WTC11 (cell line): ENCODE data around the gene TTLL9. TPM values are rescaled to one million over a fixed set of nuclear protein-coding genes. Genes with fewer than 3 reads are reported as not detected.

Experiments used
- ATAC-seq: fragments of 200-7000 bp; cut with Tn5 transposase; 2 replicates; pipeline ENCODE4 v1.10.0; 2021; ENCODE audit warnings: mild to moderate bottlenecking, moderate library complexity
- CTCF ChIA-PET: fragments of 300-600 bp; sonication (Branson Sonifier 250); formaldehyde crosslinking; loops from one replicate; lab custom pipeline; 2021; ENCODE audit warnings: antibody characterized with exemption; lab: Charles Lee
- POLR2A ChIA-PET: fragments of 350-600 bp; sonication (Branson Sonifier 250); formaldehyde crosslinking; loops from one replicate; lab custom pipeline; 2021; ENCODE audit warnings: antibody characterized with exemption; lab: Charles Lee
- DNase-seq: peaks from one replicate; pipeline ENCODE4 v3.0.0; 2021; ENCODE audit warnings: low spot score
- H3K27ac Mint-ChIP-seq: 2 replicates; pipeline ENCODE4 v1.8.0; 2021; ENCODE audit warnings: mixed read lengths
- H3K27me3 Mint-ChIP-seq: 2 replicates; pipeline ENCODE4 v1.8.0; 2021; ENCODE audit warnings: low read depth, mild to moderate bottlenecking, moderate library complexity, mixed read lengths
- H3K36me3 Mint-ChIP-seq: 2 replicates; pipeline ENCODE4 v1.8.0; 2021; ENCODE audit warnings: mixed read lengths
- H3K4me1 Mint-ChIP-seq: 2 replicates; pipeline ENCODE4 v1.8.0; 2022; ENCODE audit warnings: mixed read lengths
- H3K4me3 Mint-ChIP-seq: 2 replicates; pipeline ENCODE4 v1.8.0; 2021; ENCODE audit warnings: mild to moderate bottlenecking, moderate library complexity, mixed read lengths
- H3K9me3 Mint-ChIP-seq: 2 replicates; pipeline ENCODE4 v1.8.0; 2021; ENCODE audit warnings: mixed read lengths
- ESRRA ChIP-seq: sonication (generic); formaldehyde crosslinking; IDR thresholded peaks from 2 replicates; pipeline ENCODE4 v1.8.1; 2022; ENCODE audit warnings: mild to moderate bottlenecking, missing genetic modification reagents, borderline replicate concordance
- NFATC4 ChIP-seq: fragments of 250-450 bp; sonication (Bioruptor Pico); IDR thresholded peaks from 2 replicates; pipeline ENCODE4 v1.9.0; 2021; ENCODE audit warnings: mild to moderate bottlenecking
- NR1H2 ChIP-seq: sonication (generic); formaldehyde crosslinking; IDR thresholded peaks from 2 replicates; pipeline ENCODE4 v1.9.0; 2021; ENCODE audit warnings: mild to moderate bottlenecking, moderate library complexity, missing genetic modification reagents
- NR2C2 ChIP-seq: sonication (generic); formaldehyde crosslinking; IDR thresholded peaks from 2 replicates; pipeline ENCODE4 v1.8.0; 2022; ENCODE audit warnings: mild to moderate bottlenecking, missing genetic modification reagents
- SMAD4 ChIP-seq: sonication (generic); formaldehyde crosslinking; IDR thresholded peaks from 2 replicates; pipeline ENCODE4 v1.8.0; 2022; ENCODE audit warnings: mild to moderate bottlenecking, missing genetic modification reagents
- TEAD1 ChIP-seq: sonication (generic); formaldehyde crosslinking; IDR thresholded peaks from 2 replicates; pipeline ENCODE4 v1.8.0; 2022; ENCODE audit warnings: mild to moderate bottlenecking, missing genetic modification reagents
- ZNF423 ChIP-seq: fragments of 250-450 bp; sonication (Bioruptor Pico); IDR thresholded peaks from 2 replicates; pipeline ENCODE4 v2.1.2; 2022; ENCODE audit warnings: mild to moderate bottlenecking, moderate library complexity
- total RNA-seq: library from RNA; stranded (reverse); gene quantifications from 3 replicates; pipeline ENCODE4 v1.2.3, GENCODE V29; 2021
- TF ChIP-seq, protein P1 (sequence below): sonication (generic); formaldehyde crosslinking; IDR thresholded peaks from 2 replicates; pipeline ENCODE4 v1.8.1; 2023; ENCODE audit warnings: mild to moderate bottlenecking, missing genetic modification reagents
- TF ChIP-seq, protein P2 (sequence below): sonication (generic); formaldehyde crosslinking; IDR thresholded peaks from 2 replicates; pipeline ENCODE4 v1.8.1; 2022; ENCODE audit warnings: mild to moderate bottlenecking, missing genetic modification reagents, moderate library complexity, borderline replicate concordance
- TF ChIP-seq, protein P3 (sequence below): sonication (generic); formaldehyde crosslinking; IDR thresholded peaks from 2 replicates; pipeline ENCODE4 v1.8.1; 2023; ENCODE audit warnings: mild to moderate bottlenecking, missing genetic modification reagents, moderate library complexity
- TF ChIP-seq, protein P4 (sequence below): sonication (generic); formaldehyde crosslinking; IDR thresholded peaks from 2 replicates; pipeline ENCODE4 v1.8.1; 2023; ENCODE audit warnings: mild to moderate bottlenecking, moderate library complexity, missing genetic modification reagents
- TF ChIP-seq, protein P5 (sequence below): sonication (generic); formaldehyde crosslinking; conservative IDR thresholded peaks from 2 replicates; pipeline ENCODE4 v1.8.1; 2023; ENCODE audit warnings: mild to moderate bottlenecking, low read depth, missing genetic modification reagents, moderate library complexity
- TF ChIP-seq, protein P6 (sequence below): fragments of 250-450 bp; sonication (Bioruptor Pico); conservative IDR thresholded peaks from 2 replicates; pipeline ENCODE4 v1.9.0; 2021; ENCODE audit warnings: mild to moderate bottlenecking

Gene TTLL9
- total RNA-seq, 1 experiment from 2014 or later: not detected

DNA sequence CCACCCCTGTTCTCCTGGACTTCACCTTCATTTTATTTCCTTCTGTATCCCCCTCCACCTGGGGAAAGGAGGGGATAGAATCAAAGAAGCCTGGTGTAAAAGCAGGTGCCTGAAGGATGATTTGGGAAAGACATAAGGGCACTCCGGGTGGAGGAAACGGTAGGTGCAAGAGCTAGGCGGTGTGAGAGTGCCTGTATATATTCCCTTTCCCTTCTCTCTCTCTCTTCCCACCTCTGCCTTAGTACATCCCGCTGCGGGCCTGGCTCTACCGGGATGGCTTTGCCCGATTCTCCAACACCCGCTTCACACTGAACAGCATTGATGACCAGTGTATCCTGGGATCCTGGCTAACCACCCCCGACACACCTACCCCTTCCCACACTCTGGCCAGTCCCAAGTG, 55.2 kb downstream of the TTLL9 start:
- peaks cover 2% of the 10 kb centered on the region for H3K4me1 Mint-ChIP-seq

DNA sequence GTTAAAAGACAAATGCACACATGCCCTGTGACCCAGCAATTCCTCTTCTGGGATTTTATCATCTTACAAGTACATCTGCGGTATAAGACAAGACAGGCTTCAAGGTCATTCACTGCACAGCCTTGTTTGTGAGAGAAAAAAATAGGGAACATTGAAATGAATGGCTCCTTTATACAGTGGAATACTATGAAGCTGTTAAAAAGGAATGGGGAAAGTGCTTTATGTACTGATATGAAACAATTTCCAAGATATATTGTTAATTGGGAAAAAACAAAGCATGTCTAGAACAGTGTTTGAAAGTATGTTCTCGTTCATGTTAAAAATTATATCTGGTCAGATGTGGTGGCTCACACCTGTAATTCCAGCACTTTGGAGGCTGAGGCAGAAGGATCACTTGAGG, 56.1 kb downstream of the TTLL9 start:
- TF ChIP-seq NFATC4 (CRISPR knock-in tag) (no peak), ESRRA (no peak), NR2C2 (CRISPR knock-in tag) (no peak), NR1H2 (CRISPR knock-in tag) (no peak)
- TF ChIP-seq, protein P1, sequence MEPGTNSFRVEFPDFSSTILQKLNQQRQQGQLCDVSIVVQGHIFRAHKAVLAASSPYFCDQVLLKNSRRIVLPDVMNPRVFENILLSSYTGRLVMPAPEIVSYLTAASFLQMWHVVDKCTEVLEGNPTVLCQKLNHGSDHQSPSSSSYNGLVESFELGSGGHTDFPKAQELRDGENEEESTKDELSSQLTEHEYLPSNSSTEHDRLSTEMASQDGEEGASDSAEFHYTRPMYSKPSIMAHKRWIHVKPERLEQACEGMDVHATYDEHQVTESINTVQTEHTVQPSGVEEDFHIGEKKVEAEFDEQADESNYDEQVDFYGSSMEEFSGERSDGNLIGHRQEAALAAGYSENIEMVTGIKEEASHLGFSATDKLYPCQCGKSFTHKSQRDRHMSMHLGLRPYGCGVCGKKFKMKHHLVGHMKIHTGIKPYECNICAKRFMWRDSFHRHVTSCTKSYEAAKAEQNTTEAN (CRISPR knock-in tag): no peak
- TF ChIP-seq, protein P2, sequence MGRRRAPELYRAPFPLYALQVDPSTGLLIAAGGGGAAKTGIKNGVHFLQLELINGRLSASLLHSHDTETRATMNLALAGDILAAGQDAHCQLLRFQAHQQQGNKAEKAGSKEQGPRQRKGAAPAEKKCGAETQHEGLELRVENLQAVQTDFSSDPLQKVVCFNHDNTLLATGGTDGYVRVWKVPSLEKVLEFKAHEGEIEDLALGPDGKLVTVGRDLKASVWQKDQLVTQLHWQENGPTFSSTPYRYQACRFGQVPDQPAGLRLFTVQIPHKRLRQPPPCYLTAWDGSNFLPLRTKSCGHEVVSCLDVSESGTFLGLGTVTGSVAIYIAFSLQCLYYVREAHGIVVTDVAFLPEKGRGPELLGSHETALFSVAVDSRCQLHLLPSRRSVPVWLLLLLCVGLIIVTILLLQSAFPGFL (CRISPR knock-in tag): no peak
- TF ChIP-seq, protein P3, sequence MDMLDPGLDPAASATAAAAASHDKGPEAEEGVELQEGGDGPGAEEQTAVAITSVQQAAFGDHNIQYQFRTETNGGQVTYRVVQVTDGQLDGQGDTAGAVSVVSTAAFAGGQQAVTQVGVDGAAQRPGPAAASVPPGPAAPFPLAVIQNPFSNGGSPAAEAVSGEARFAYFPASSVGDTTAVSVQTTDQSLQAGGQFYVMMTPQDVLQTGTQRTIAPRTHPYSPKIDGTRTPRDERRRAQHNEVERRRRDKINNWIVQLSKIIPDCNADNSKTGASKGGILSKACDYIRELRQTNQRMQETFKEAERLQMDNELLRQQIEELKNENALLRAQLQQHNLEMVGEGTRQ (CRISPR knock-in tag): no peak
- H3K27me3 Mint-ChIP-seq: peaks cover 4% of the 10 kb centered on the region; the same call in 1 of the 2 replicates
- no peak overlapping the region for H3K27ac Mint-ChIP-seq
- CTCF ChIA-PET: interaction anchor here (0.8 to 2.7 kb wide), 2 partner anchors 9 kb away, joined by 3 to 13 read pairs; no protein-coding TSS in a partner anchor
- DNase-seq (no peak), ATAC-seq (no peak)
- H3K4me3 Mint-ChIP-seq: no peak overlapping the region
- H3K9me3 Mint-ChIP-seq: no peaks in the 10 kb centered on the region
- no peaks in the 10 kb centered on the region; the same call in 1 of the 2 replicates for H3K4me1 Mint-ChIP-seq
- no peaks in the 10 kb centered on the region for H3K36me3 Mint-ChIP-seq
- POLR2A ChIA-PET: interaction anchor here (0.7 kb wide), 1 partner anchor 9 kb away, joined by 3 read pairs; no protein-coding TSS in a partner anchor

More for the DNA sequence above, 55.2 kb downstream of the TTLL9 start:
- Mint-ChIP-seq H3K9me3 (no peaks in the 10 kb centered on the region), H3K27ac (no peak overlapping the region), H3K36me3 (no peaks in the 10 kb centered on the region), H3K27me3 (peaks cover under 1% of the 10 kb centered on the region; the same call in 1 of the 2 replicates), H3K4me3 (no peak overlapping the region)
- DNase-seq: no peak
- ChIA-PET CTCF (interaction anchor here (1.0 to 2.7 kb wide), 2 partner anchors 10 to 46 kb away, joined by 3 to 13 read pairs; no protein-coding TSS in a partner anchor), POLR2A (no interaction called here)
- TF ChIP-seq SMAD4 (CRISPR knock-in tag) (no peak), TEAD1 (CRISPR knock-in tag) (no peak), ZNF423 (no peak)
- TF ChIP-seq, protein P4, sequence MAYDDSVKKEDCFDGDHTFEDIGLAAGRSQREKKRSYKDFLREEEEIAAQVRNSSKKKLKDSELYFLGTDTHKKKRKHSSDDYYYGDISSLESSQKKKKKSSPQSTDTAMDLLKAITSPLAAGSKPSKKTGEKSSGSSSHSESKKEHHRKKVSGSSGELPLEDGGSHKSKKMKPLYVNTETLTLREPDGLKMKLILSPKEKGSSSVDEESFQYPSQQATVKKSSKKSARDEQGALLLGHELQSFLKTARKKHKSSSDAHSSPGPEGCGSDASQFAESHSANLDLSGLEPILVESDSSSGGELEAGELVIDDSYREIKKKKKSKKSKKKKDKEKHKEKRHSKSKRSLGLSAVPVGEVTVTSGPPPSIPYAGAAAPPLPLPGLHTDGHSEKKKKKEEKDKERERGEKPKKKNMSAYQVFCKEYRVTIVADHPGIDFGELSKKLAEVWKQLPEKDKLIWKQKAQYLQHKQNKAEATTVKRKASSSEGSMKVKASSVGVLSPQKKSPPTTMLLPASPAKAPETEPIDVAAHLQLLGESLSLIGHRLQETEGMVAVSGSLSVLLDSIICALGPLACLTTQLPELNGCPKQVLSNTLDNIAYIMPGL: no peak
- TF ChIP-seq, protein P5, sequence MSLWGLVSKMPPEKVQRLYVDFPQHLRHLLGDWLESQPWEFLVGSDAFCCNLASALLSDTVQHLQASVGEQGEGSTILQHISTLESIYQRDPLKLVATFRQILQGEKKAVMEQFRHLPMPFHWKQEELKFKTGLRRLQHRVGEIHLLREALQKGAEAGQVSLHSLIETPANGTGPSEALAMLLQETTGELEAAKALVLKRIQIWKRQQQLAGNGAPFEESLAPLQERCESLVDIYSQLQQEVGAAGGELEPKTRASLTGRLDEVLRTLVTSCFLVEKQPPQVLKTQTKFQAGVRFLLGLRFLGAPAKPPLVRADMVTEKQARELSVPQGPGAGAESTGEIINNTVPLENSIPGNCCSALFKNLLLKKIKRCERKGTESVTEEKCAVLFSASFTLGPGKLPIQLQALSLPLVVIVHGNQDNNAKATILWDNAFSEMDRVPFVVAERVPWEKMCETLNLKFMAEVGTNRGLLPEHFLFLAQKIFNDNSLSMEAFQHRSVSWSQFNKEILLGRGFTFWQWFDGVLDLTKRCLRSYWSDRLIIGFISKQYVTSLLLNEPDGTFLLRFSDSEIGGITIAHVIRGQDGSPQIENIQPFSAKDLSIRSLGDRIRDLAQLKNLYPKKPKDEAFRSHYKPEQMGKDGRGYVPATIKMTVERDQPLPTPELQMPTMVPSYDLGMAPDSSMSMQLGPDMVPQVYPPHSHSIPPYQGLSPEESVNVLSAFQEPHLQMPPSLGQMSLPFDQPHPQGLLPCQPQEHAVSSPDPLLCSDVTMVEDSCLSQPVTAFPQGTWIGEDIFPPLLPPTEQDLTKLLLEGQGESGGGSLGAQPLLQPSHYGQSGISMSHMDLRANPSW (CRISPR knock-in tag): no peak
- TF ChIP-seq, protein P6, sequence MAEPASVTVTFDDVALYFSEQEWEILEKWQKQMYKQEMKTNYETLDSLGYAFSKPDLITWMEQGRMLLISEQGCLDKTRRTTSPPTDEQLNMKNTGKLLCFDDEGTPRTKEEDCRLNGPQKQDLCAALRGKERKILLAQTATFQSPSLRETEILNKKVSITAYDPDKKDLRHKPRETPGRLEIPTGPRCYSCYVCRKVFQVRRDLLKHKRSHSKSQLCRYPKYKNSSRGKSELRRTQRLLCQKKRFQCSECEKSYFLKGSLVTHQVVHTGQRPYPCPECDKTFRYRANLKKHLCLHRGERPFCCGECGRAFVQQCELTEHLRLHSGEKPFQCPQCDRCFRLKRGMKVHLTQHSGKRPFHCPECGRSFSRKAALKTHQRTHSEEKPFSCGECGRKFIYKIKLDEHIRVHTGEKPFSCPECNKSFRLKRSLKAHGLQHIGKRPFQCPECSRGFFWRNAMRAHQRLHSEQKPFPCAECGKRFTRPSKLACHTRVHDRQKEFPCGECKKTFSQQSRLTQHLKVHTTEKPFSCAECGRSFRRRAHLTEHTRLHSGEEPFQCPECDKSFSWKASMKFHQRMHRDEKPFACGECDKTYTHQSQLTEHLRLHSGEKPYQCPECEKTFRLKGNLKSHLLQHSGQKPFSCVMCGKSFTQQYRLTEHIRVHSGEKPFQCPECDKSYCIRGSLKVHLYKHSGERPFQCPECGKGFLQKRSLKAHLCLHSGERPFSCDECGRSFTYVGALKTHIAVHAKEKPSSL (CRISPR knock-in tag): no peak
- ATAC-seq: 0 out of 2 replicates have a peak, but pooled peaks have one; percentile 26
